Liver (tissue), 9 donors: ENCODE results near the gene ANKRD17. TPM values are rescaled to one million over a fixed set of nuclear protein-coding genes. Genes with fewer than 3 reads are reported as not detected.

Experiments
- DNase-seq: peaks from one replicate; pipeline ENCODE4 v3.0.0-alpha.2; 2017; ENCODE audit warnings: low spot score
- H3K27ac ChIP-seq, 2 donors: one replicate each; pipeline ENCODE4 v1.7.0; 2013; ENCODE audit warnings: inconsistent platforms in 2 of 2, low read length in 2 of 2, control low read depth in 1 of 2, low read depth in 1 of 2, mild to moderate bottlenecking in 1 of 2
- H3K27me3 ChIP-seq, 4 donors: one replicate each; pipeline versions ENCODE4 v1.6.1 to v1.7.0; 2013; ENCODE audit warnings: low read length in 3 of 4, inconsistent platforms in 1 of 4, mild to moderate bottlenecking in 1 of 4, moderate library complexity in 1 of 4; ENCODE audit not compliant: control insufficient read depth in 4 of 4, insufficient read depth in 4 of 4
- H3K36me3 ChIP-seq, 4 donors: one replicate each; pipeline versions ENCODE4 v1.6.1 to v1.7.0; 2013; ENCODE audit warnings: low read length in 3 of 4, mild to moderate bottlenecking in 3 of 4, low read depth in 1 of 4, moderate library complexity in 1 of 4; ENCODE audit not compliant: control insufficient read depth in 4 of 4, insufficient read depth in 3 of 4
- H3K4me1 ChIP-seq, 4 donors: one replicate each; pipeline versions ENCODE4 v1.6.1 to v1.7.0; 2013; ENCODE audit warnings: low read length in 3 of 4, mild to moderate bottlenecking in 3 of 4, moderate library complexity in 1 of 4; ENCODE audit not compliant: control insufficient read depth in 4 of 4, insufficient read depth in 4 of 4
- H3K4me3 ChIP-seq, 3 donors: one replicate each; pipeline versions ENCODE4 v1.6.1 to v1.7.0; 2013; ENCODE audit warnings: low read length in 3 of 3, control low read depth in 1 of 3, low read depth in 1 of 3, mild to moderate bottlenecking in 1 of 3
- H3K9ac ChIP-seq, 2 donors: one replicate each; pipeline ENCODE4 v1.7.0; 2013; ENCODE audit warnings: low read length in 2 of 2, mild to moderate bottlenecking in 2 of 2, moderate library complexity in 2 of 2, control low read depth in 1 of 2, low read depth in 1 of 2
- H3K9me3 ChIP-seq, 4 donors: one replicate each; pipeline versions ENCODE4 v1.6.1 to v1.7.0; 2013; ENCODE audit warnings: low read length in 3 of 4; ENCODE audit not compliant: control insufficient read depth in 4 of 4
- CTCF ChIP-seq: fragments of 150-350 bp; IDR thresholded peaks from 2 replicates; pipeline ENCODE4 v1.5.1; 2017; ENCODE audit warnings: improper control_type of control experiment, low read depth, low read length; ENCODE audit not compliant: missing input control
- FOXA1 ChIP-seq: IDR thresholded peaks from 2 replicates; pipeline ENCODE4 v1.6.1; 2016; ENCODE audit warnings: antibody characterized with exemption
- FOXA2 ChIP-seq: IDR thresholded peaks from 2 replicates; pipeline ENCODE4 v1.6.1; 2016; ENCODE audit warnings: antibody characterized with exemption
- GABPA ChIP-seq, 2 donors: IDR thresholded peaks in 1 of 2; conservative IDR thresholded peaks in 1 of 2; 2 replicates each; pipeline ENCODE4 v1.6.1; 2016; ENCODE audit warnings: antibody characterized with exemption in 2 of 2, mild to moderate bottlenecking in 1 of 2, moderate library complexity in 1 of 2
- HNF4A ChIP-seq, 2 donors: conservative IDR thresholded peaks; 2 replicates each; pipeline ENCODE4 v1.6.1; 2016; ENCODE audit warnings: antibody characterized with exemption in 2 of 2, mild to moderate bottlenecking in 2 of 2
- HNF4G ChIP-seq: IDR thresholded peaks from 2 replicates; pipeline ENCODE4 v1.6.1; 2016; ENCODE audit warnings: antibody characterized with exemption
- JUND ChIP-seq, 2 donors: IDR thresholded peaks; 2 replicates each; pipeline ENCODE4 v1.6.1; 2016; ENCODE audit warnings: antibody characterized with exemption in 2 of 2
- MAX ChIP-seq: IDR thresholded peaks from 2 replicates; pipeline ENCODE4 v1.6.1; 2016; ENCODE audit warnings: antibody characterized with exemption
- NR2F2 ChIP-seq: IDR thresholded peaks from 2 replicates; pipeline ENCODE4 v1.6.1; 2016; ENCODE audit warnings: antibody characterized with exemption
- RAD21 ChIP-seq, 2 donors: IDR thresholded peaks; 2 replicates each; pipeline ENCODE4 v1.6.1; 2016; ENCODE audit warnings: antibody characterized with exemption in 2 of 2, mild to moderate bottlenecking in 2 of 2
- SP1 ChIP-seq: IDR thresholded peaks from 2 replicates; pipeline ENCODE4 v1.6.1; 2018; ENCODE audit warnings: antibody characterized with exemption, mild to moderate bottlenecking
- TAF1 ChIP-seq: conservative IDR thresholded peaks from 2 replicates; pipeline ENCODE4 v1.6.1; 2016; ENCODE audit warnings: antibody characterized with exemption, mild to moderate bottlenecking
- YY1 ChIP-seq: IDR thresholded peaks from 2 replicates; pipeline ENCODE4 v1.6.1; 2016; ENCODE audit warnings: antibody characterized with exemption, mild to moderate bottlenecking
- ZBTB33 ChIP-seq: IDR thresholded peaks from 2 replicates; pipeline ENCODE4 v1.6.1; 2016; ENCODE audit warnings: antibody characterized with exemption
- WGBS: extraction: QIAGEN DNeasy Blood & Tissue Kit; methylation state at CpG from one replicate; pipeline ENCODE4 v1.1.7; 2013; 5-methylcytosine and 5-hydroxymethylcytosine counted together
- polyA plus RNA-seq, 2 donors: library from polyadenylated mRNA; stranded (reverse) in 1 of 2; unstranded in 1 of 2; fragments of 200-250 nt in 1 of 2; fragments of >200 nt in 1 of 2; fragmentation: Nextera tagmentation in 1 of 2; extraction: Ambion mirVana in 1 of 2; gene quantifications; one replicate each; pipeline versions ENCODE4 v1.2.1 to v1.2.3, GENCODE V29; 2013 to 2015
- total RNA-seq, 2 donors: library from RNA; depleted of rRNA; stranded (reverse); fragments of >200 nt; gene quantifications; one replicate each; pipeline ENCODE4 v1.2.3, GENCODE V29; 2014
- TF ChIP-seq, protein P1 (sequence below): IDR thresholded peaks from 2 replicates; pipeline ENCODE4 v1.6.1; 2016; ENCODE audit warnings: antibody characterized with exemption, mild to moderate bottlenecking
- donor health status: healthy.
- donor health status: healthy.
- donor health status: healthy.
- donor health status: healthy.
- donor health status: healthy.

ANKRD17 gene
- total and polyA plus RNA-seq, 4 donors = 11.6 to 38.5 (median 19.7) TPM

DNA sequence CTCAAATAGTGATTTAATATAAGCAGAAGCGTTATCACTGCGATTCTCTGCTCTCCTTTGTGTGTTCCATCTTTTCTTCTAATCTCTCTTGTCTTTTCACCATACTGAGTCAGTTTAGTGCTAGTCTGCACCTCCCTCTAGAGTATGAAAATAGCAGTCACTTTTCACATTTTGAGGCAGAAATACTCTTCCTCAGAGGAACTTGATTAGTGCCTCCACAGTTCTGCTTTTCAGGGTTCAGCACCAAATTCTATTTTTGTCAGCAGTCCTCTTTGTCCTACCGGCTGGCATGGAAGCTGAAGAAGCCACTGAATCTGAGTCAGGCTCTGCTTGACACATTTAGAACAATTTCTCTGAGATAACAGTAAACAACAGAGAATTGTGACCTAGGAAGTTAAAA, 49.7 kb upstream of the ANKRD17 start:
- TF ChIP-seq FOXA1 = no peak
- peak; percentile 20 for TF ChIP-seq YY1
- no peak for TF ChIP-seq MAX
- peak; percentile 90 to 93 for TF ChIP-seq RAD21 (IDR thresholded peaks at IDR 0.05)
- TF ChIP-seq ZBTB33 = no peak
- TF ChIP-seq FOXA2 = no peak
- TF ChIP-seq, protein P1, sequence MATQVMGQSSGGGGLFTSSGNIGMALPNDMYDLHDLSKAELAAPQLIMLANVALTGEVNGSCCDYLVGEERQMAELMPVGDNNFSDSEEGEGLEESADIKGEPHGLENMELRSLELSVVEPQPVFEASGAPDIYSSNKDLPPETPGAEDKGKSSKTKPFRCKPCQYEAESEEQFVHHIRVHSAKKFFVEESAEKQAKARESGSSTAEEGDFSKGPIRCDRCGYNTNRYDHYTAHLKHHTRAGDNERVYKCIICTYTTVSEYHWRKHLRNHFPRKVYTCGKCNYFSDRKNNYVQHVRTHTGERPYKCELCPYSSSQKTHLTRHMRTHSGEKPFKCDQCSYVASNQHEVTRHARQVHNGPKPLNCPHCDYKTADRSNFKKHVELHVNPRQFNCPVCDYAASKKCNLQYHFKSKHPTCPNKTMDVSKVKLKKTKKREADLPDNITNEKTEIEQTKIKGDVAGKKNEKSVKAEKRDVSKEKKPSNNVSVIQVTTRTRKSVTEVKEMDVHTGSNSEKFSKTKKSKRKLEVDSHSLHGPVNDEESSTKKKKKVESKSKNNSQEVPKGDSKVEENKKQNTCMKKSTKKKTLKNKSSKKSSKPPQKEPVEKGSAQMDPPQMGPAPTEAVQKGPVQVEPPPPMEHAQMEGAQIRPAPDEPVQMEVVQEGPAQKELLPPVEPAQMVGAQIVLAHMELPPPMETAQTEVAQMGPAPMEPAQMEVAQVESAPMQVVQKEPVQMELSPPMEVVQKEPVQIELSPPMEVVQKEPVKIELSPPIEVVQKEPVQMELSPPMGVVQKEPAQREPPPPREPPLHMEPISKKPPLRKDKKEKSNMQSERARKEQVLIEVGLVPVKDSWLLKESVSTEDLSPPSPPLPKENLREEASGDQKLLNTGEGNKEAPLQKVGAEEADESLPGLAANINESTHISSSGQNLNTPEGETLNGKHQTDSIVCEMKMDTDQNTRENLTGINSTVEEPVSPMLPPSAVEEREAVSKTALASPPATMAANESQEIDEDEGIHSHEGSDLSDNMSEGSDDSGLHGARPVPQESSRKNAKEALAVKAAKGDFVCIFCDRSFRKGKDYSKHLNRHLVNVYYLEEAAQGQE = no peak
- peak; percentile 56 for TF ChIP-seq CTCF
- TF ChIP-seq NR2F2 = no peak
- TF ChIP-seq HNF4G = no peak
- H3K36me3 ChIP-seq = no peaks in the 10 kb centered on the region
- peaks cover 0 to 7% (median 2%) of the 10 kb centered on the region in 4 donors for H3K4me1 ChIP-seq
- H3K27me3 ChIP-seq = no peaks in the 10 kb centered on the region
- H3K27ac ChIP-seq = no peak overlapping the region
- H3K4me3 ChIP-seq = no peak overlapping the region
- H3K9me3 ChIP-seq = peaks cover 0 to 2% (median 0%) of the 10 kb centered on the region in 4 donors
- H3K9ac ChIP-seq = no peak overlapping the region
- DNase-seq = no peak
- WGBS = 40% methylated on average over 3 of the region's 3 CpGs

GRCh38 chr4:73303711-73304110, 45.1 kb upstream of the ANKRD17 start:
- no peaks in the 10 kb centered on the region for H3K9me3 ChIP-seq
- H3K4me3 ChIP-seq = no peak overlapping the region
- no peaks in the 10 kb centered on the region for H3K27me3 ChIP-seq
- H3K27ac ChIP-seq = no peak overlapping the region
- H3K9ac ChIP-seq = no peak overlapping the region
- peaks cover 0 to 5% (median 1%) of the 10 kb centered on the region in 4 donors for H3K36me3 ChIP-seq
- 96% methylated on average over 4 of the region's 4 CpGs for WGBS
- no peak for DNase-seq
- H3K4me1 ChIP-seq = peaks cover 0 to 3% (median 0%) of the 10 kb centered on the region in 4 donors
- TF ChIP-seq CTCF = no peak
- TF ChIP-seq GABPA (IDR thresholded peaks at IDR 0.05 in 1 of 2, conservative IDR thresholded peaks at IDR 0.05 in 1 of 2) = no peak
- no peak for TF ChIP-seq JUND (IDR thresholded peaks at IDR 0.05)
- no peak for TF ChIP-seq FOXA2
- TF ChIP-seq, protein P1 = no peak
- TF ChIP-seq HNF4A (conservative IDR thresholded peaks at IDR 0.05) = no peak
- TF ChIP-seq HNF4G = no peak
- TF ChIP-seq MAX = no peak
- no peak for TF ChIP-seq TAF1
- TF ChIP-seq RAD21 (IDR thresholded peaks at IDR 0.05) = no peak
- no peak for TF ChIP-seq SP1
- TF ChIP-seq YY1 = no peak
- no peak for TF ChIP-seq ZBTB33
